Neural cell (in vitro differentiated cells): ENCODE results near the gene IL17D.

ENCODE experiments used
- EZH2 ChIP-seq: fragments of 200-600, 300-800 bp; shearing (Covaris generic), sonication (generic); IDR thresholded peaks from 2 replicates; pipeline ENCODE4 v1.6.1; 2014; ENCODE audit warnings: antibody characterized with exemption, low read length, borderline replicate concordance, mild to moderate bottlenecking; ENCODE audit not compliant: insufficient read depth, poor library complexity, severe bottlenecking
- POLR2AphosphoS5 ChIP-seq: IDR thresholded peaks from 2 replicates; pipeline ENCODE4 v1.6.1; 2012
- REST ChIP-seq: IDR thresholded peaks from 2 replicates; pipeline ENCODE4 v1.6.1; 2012; ENCODE audit warnings: borderline replicate concordance
- TAF1 ChIP-seq: IDR thresholded peaks from 2 replicates; pipeline ENCODE4 v1.6.1; 2012; ENCODE audit warnings: low read depth
- TF ChIP-seq, protein P1 (sequence below): fragments of 450-650 bp; IDR thresholded peaks from 2 replicates; pipeline ENCODE4 v1.5.1; 2014; ENCODE audit warnings: antibody characterized with exemption, mild to moderate bottlenecking, moderate library complexity; ENCODE audit not compliant: poor library complexity, severe bottlenecking

DNA sequence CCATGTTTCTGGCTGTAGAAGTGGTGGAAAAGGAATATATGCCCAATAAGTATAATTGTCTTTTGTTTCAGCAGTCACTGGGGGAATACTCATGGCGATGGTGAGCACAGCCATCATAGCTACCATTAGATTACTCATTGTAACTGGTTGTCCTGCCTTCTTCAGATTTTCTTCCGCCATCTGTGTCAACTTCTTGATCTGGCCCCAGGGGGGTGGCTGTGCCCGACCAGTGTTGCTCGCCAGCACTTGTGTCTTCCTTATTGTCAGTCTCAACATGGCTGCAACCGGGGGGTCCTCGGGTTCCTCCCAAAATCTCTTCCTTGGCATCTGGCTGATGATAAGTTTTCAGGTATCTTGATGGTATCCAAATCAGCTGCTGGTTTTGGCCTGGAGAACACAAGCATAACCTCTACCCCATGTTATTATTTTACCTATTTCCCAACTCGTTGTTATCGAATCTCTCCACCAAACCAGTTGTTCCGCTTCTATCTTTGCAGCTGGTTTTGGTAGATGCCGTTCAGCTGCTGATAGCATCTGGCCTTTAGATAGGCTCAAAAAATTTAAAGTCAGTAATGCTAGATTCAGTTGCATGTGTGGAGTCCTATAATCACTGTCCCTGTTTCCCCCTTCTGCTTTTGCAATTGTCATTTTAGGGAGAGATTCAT lies 23.0 kb upstream of the IL17D start:
- TF ChIP-seq, protein P1, sequence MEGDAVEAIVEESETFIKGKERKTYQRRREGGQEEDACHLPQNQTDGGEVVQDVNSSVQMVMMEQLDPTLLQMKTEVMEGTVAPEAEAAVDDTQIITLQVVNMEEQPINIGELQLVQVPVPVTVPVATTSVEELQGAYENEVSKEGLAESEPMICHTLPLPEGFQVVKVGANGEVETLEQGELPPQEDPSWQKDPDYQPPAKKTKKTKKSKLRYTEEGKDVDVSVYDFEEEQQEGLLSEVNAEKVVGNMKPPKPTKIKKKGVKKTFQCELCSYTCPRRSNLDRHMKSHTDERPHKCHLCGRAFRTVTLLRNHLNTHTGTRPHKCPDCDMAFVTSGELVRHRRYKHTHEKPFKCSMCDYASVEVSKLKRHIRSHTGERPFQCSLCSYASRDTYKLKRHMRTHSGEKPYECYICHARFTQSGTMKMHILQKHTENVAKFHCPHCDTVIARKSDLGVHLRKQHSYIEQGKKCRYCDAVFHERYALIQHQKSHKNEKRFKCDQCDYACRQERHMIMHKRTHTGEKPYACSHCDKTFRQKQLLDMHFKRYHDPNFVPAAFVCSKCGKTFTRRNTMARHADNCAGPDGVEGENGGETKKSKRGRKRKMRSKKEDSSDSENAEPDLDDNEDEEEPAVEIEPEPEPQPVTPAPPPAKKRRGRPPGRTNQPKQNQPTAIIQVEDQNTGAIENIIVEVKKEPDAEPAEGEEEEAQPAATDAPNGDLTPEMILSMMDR = no peak
- TF ChIP-seq EZH2 = no peak
- no peak for TF ChIP-seq REST
- TF ChIP-seq TAF1 = no peak
- TF ChIP-seq POLR2AphosphoS5 = no peak
